CD4-positive, alpha-beta T cell treated with Interleukin-15 for 1 hour (primary cell): Measurements from ENCODE around the gene STRN.
"Not testable (repeated sequence)": the region's sequence is repeated elsewhere in the genome, so short reads cannot be mapped to it uniquely, and the experiment has no call there.

Experiments used
- DNase-seq: peaks from one replicate; pipeline ENCODE4 v3.0.0-alpha.2; 2020

STRN gene

GRCh38 chr2:36966370-36967235 lies at the start of gene STRN:
STRN (minus strand) TSS chr2:36966536; CDS start chr2:36966463, 73 bp downstream.
- peak; percentile 98 for DNase-seq

GRCh38 chr2:37013315-37013641 lies 46.9 kb upstream of the STRN start:
- no peak for DNase-seq

- no peak for DNase-seq
Measured at GRCh38 chr2:37011130-37011529, 44.8 kb upstream of the STRN start.

- DNase-seq, result no peak
Measured at GRCh38 chr2:37005118-37005868, 39.0 kb upstream of the STRN start.

- no peak for DNase-seq
Measured at GRCh38 chr2:37000988-37001556, 34.7 kb upstream of the STRN start.

- DNase-seq, result no peak
Measured at GRCh38 chr2:37000318-37000717, 34.0 kb upstream of the STRN start.

GRCh38 chr2:36999416-36999815 lies 33.1 kb upstream of the STRN start:
- not testable (repeated sequence) for DNase-seq

GRCh38 chr2:36993841-36994620 lies 27.7 kb upstream of the STRN start:
- DNase-seq, result no peak

GRCh38 chr2:36988008-36988407 lies 21.7 kb upstream of the STRN start:
- DNase-seq, result no peak

- DNase-seq, result no peak
Measured at GRCh38 chr2:36982467-36982866, 16.1 kb upstream of the STRN start.

- no peak for DNase-seq
Measured at GRCh38 chr2:36981911-36982310, 15.6 kb upstream of the STRN start.

GRCh38 chr2:36979007-36979406 lies 12.7 kb upstream of the STRN start:
- DNase-seq, result not testable (repeated sequence)

- no peak for DNase-seq
Measured at GRCh38 chr2:36976065-36976464, 9.7 kb upstream of the STRN start.

- no peak for DNase-seq
Measured at GRCh38 chr2:36975306-36975705, 9.0 kb upstream of the STRN start.

GRCh38 chr2:36973320-36973719 lies 7.0 kb upstream of the STRN start:
- DNase-seq, result no peak

GRCh38 chr2:36971990-36972389 lies 5.7 kb upstream of the STRN start:
- DNase-seq, result no peak

- DNase-seq, result no peak
Measured at GRCh38 chr2:36967236-36967876, 1.0 kb upstream of the STRN start.

GRCh38 chr2:36965751-36966369 lies 476 bp downstream of the STRN start:
- no peak for DNase-seq

- DNase-seq, result no peak
Measured at GRCh38 chr2:36965206-36965605, 1.1 kb downstream of the STRN start.

GRCh38 chr2:36964496-36965058 lies 1.8 kb downstream of the STRN start:
- DNase-seq, result no peak

- DNase-seq, result no peak
Measured at GRCh38 chr2:36963734-36964133, 2.6 kb downstream of the STRN start.

- DNase-seq, result no peak
Measured at GRCh38 chr2:36963106-36963505, 3.2 kb downstream of the STRN start.
